ENCODE results near the gene LRRC23.

GRCh38 chr12:6929466-6930452, 25.1 kb downstream of the LRRC23 start:
- no peak for TF ChIP-seq L3MBTL2 (conservative IDR thresholded peaks at IDR 0.05)
- TF ChIP-seq FOXM1 (IDR thresholded peaks at IDR 0.05; ENCODE audit: borderline replicate concordance): no peak
- TF ChIP-seq ZNF384 (IDR thresholded peaks at IDR 0.05): no peak
- no peak for TF ChIP-seq TARDBP (IDR thresholded peaks at IDR 0.05)
- no peak for TF ChIP-seq BHLHE40 (IDR thresholded peaks at IDR 0.05; ENCODE audit: borderline replicate concordance)
- no peak for TF ChIP-seq ELF4 (IDR thresholded peaks at IDR 0.05)
- no peak for TF ChIP-seq NFRKB (IDR thresholded peaks at IDR 0.05)
- TF ChIP-seq FOXA1 (IDR thresholded peaks at IDR 0.05): no peak
- no peak for TF ChIP-seq SP1 (IDR thresholded peaks at IDR 0.05)
